Measurements from ENCODE around the gene SREBF2. TPM values are rescaled to one million over a fixed set of nuclear protein-coding genes. Genes with fewer than 3 reads are reported as not detected.

The SREBF2 gene
- total RNA-seq, 1 donor: 47.9 TPM

DNA sequence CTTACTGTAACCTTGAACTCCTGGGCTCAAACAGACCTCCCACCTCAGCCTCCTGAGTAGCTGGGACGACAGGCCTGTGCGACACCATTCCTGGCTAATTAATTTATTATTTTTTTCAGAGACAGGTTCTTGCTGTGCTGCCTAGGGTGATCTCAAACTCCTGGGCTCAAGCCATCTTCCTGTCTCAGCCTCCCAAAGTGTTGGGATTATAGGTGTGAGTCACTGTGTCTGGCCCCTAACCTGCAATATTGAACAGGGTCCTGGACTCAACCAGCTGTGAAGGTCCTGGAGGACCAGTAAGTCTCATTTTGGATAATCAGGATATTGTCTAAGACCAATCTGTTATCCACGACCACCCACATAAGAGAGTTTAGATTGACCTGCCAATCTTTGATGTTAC lies 17.2 kb upstream of the SREBF2 start:
- Histone ChIP-seq H3K4me3 (ENCODE audit: low read length) (no peak overlapping the region), H3K4me1 (ENCODE audit: insufficient read depth, low read length) (no peaks in the 10 kb centered on the region), H3K27me3 (ENCODE audit: insufficient read depth, low read length) (no peaks in the 10 kb centered on the region), H3K9me3 (ENCODE audit: low read depth, low read length) (no peaks in the 10 kb centered on the region)

DNA sequence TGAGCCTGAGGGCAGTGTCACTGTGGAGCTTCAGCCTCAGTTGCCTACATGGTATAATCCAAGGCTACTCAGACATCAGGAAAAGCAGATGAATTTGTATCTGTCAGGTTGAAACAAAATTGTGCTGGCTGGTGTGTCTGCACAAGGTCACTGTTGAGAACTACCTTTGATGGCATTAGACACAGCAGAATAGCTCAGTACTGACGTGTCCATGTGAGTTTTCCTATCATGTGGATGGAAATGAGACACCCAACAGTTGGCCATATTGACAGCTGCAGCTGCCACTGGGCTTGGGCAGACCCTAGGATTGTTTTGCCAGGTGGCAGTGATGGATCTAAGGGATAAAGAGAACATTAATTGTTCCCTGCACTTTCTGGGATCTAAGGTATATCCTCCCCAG lies 16.7 kb upstream of the SREBF2 start:
- no peak overlapping the region for H3K4me3 ChIP-seq (ENCODE audit: low read length)
- H3K27me3 ChIP-seq (ENCODE audit: insufficient read depth, low read length): no peaks in the 10 kb centered on the region
- no peaks in the 10 kb centered on the region for H3K9me3 ChIP-seq (ENCODE audit: low read depth, low read length)
- no peaks in the 10 kb centered on the region for H3K4me1 ChIP-seq (ENCODE audit: insufficient read depth, low read length)

DNA sequence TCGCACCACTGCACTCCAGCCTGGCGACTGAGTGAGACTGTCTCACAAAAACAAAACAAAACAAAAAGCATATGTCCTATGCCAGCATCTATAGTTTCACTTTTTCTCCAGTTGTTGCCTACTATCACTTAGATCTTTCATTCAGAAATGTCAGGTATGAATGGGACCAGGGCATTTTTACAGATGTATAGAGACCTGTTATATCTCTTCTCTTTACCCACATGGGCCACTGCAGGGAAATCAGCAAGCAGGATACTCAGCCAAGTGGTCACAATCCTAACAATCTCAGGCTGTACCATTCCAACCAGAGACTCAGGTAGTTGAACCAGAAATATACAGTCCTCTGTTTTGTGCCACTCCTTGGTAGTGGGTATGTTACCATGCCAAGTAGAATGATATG lies 16.0 kb upstream of the SREBF2 start:
- Histone ChIP-seq H3K9me3 (ENCODE audit: low read depth, low read length) (no peaks in the 10 kb centered on the region), H3K4me1 (ENCODE audit: insufficient read depth, low read length) (no peaks in the 10 kb centered on the region), H3K4me3 (ENCODE audit: low read length) (no peak overlapping the region), H3K27me3 (ENCODE audit: insufficient read depth, low read length) (no peaks in the 10 kb centered on the region)

DNA sequence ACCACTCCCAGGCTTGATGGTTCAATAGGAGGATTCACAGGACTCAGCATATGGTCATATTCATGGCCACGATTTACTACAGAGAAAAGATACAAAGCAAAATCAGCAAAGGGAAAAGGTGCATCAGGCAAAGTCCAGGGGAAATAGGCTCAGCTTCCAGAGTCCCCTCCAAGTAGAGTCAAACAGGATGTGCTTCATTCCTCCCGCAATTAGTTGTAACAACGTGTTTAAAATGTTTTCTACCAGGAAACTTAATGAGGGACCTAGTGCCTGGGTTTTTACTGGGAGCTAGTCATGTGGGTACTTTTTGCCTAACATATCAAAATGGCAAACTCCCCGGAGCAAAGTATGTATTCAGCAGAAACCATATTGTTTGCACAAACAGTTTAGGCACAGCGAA lies 14.9 kb upstream of the SREBF2 start:
- Histone ChIP-seq H3K27me3 (ENCODE audit: insufficient read depth, low read length) (no peaks in the 10 kb centered on the region), H3K4me1 (ENCODE audit: insufficient read depth, low read length) (no peaks in the 10 kb centered on the region), H3K4me3 (ENCODE audit: low read length) (no peak overlapping the region), H3K9me3 (ENCODE audit: low read depth, low read length) (no peaks in the 10 kb centered on the region)

DNA sequence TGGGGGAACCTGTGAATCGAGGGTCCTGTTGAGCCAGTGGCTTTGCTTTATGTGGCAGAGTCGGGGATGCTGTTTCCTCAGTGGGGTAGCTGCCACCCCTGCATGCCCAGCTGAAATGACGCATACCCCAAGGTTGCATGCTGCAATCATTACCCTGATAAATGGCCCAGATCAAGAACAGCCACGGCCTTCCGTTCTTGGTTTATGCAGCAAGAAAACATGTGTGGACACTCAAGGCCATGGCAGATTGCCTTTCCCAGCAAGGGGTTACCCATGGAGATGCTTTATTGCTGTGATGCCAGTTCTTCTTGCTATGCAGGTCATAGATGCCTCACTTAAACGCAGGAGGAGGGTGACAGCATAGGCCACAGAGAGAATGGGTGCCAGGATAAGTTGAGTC lies 14.3 kb upstream of the SREBF2 start:
- H3K9me3 ChIP-seq (ENCODE audit: low read depth, low read length): no peaks in the 10 kb centered on the region
- H3K27me3 ChIP-seq (ENCODE audit: insufficient read depth, low read length): no peaks in the 10 kb centered on the region
- no peaks in the 10 kb centered on the region for H3K4me1 ChIP-seq (ENCODE audit: insufficient read depth, low read length)
- H3K4me3 ChIP-seq (ENCODE audit: low read length): no peak overlapping the region

DNA sequence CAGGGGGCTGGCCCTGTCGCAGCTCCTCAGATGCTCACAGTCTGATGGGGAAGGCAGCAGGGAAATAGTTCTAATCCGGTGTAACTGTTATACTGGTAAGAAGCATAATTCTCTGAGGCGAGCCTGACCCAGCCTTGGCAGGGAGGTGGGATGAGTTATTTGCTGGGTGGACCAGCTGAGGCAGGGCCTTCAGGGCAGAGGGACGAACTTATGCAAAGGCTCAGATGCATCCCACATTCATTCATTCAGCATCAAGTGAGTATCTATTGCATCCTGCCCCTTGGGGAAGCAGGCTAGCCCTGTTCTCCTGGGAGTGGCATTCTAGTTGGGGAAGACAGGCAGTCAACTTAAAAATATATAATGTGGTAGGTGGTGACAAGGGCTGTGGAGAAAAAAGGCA lies 13.6 kb upstream of the SREBF2 start:
- H3K9me3 ChIP-seq (ENCODE audit: low read depth, low read length): no peaks in the 10 kb centered on the region
- H3K4me3 ChIP-seq (ENCODE audit: low read length): no peak overlapping the region
- H3K4me1 ChIP-seq (ENCODE audit: insufficient read depth, low read length): no peaks in the 10 kb centered on the region

DNA sequence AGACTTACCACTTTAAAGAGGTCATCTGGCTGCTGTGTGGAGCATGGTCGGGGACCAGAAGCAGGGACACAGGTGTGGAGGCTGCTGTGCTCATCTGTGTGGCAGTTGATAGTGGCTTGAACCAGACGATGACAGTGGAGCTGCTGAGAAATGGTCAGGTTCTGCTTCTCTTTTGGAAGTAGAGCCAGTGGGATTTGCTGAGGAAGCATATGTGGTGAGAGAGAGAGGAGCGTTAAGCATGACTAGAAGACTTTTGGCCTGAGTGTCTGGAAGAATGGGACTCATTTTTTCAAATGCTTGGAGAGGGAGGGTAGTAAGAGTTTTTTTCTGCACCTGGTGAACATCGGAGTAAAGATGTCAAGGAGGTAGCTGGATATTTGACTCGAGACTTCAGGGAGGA lies 12.5 kb upstream of the SREBF2 start:
- Histone ChIP-seq H3K4me1 (ENCODE audit: insufficient read depth, low read length) (no peaks in the 10 kb centered on the region), H3K27me3 (ENCODE audit: insufficient read depth, low read length) (no peaks in the 10 kb centered on the region), H3K4me3 (ENCODE audit: low read length) (no peak overlapping the region), H3K9me3 (ENCODE audit: low read depth, low read length) (no peaks in the 10 kb centered on the region)

More for the DNA sequence above, 13.6 kb upstream of the SREBF2 start:
- no peaks in the 10 kb centered on the region for H3K27me3 ChIP-seq (ENCODE audit: insufficient read depth, low read length)

DNA sequence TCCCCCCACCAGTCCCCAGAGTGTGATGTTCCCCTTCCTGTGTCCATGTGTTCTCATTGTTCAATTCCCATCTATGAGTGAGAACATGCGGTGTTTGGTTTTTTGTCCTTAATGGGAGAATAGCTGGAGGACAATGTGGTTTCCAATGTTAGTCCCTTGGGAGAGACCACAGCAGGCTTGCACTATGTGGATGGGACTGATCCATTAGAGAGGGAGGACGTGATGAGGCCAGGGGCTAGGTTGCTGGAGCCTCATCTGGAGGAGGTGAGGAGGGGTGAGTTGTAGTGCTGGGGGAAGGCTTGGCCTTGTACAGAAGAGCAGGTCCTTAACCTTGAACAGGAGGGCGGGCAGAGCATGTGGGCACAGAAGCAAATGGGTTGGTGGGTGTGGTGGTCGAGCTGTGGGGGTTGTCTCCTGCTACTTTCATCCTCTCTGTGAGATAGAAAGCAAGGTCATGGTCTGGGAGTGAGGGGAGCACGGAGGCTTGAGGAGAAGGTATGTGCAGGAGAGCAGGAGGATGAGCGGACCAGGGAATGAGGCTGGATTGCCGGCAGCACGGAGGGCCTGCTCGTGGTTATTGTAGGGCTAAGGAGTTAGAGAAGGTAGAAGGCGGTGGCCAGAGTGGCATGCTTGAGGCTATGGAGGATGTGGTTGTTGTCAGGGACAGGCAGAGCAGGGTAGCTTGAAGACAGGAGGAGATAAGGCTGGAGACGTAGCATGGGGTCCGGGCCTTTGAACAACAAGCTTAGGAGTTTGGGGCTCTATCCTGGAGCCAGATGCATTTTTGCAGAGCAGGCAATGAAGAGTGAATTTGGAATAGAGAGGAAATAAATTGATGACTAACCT lies 11.2 kb upstream of the SREBF2 start:
- Histone ChIP-seq H3K9me3 (ENCODE audit: low read depth, low read length) (no peaks in the 10 kb centered on the region), H3K27me3 (ENCODE audit: insufficient read depth, low read length) (no peaks in the 10 kb centered on the region), H3K4me1 (ENCODE audit: insufficient read depth, low read length) (no peaks in the 10 kb centered on the region), H3K4me3 (ENCODE audit: low read length) (no peak overlapping the region)

DNA sequence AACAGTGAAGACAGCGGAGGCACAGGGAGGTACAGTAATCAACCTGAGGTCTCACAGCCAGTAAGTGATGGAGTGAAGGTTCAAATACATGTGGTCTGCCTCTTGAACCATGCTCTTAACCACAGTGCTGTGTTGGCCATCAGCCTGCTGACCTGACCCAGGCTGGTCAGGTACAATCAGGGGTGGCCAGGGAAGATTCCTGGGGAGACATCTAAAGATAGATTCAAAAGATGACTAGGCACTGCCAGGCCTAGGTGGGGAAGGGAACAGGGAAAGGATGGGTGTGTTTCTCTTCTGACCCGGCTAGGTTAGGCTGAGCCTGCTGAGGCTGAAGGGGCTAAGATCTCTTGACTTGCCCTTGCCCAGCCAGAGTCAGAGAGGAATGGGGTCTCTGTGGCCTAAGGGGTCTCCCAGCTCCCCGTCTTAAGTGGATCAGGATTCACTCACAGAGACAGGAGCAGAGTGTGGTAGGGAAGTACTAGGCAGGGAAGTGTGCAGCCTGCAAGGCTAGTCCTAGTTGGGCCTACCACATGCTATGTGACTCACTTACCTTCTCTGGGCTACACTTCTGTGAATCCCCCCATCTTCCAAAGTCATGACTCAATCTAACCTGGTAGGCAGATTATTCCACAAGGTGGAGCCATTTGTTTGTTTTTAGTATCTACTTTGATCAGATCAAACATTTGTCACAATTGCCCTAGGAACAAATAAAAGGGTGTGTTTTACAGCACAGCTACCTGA lies 10.4 kb upstream of the SREBF2 start:
- no peaks in the 10 kb centered on the region for H3K27me3 ChIP-seq (ENCODE audit: insufficient read depth, low read length)
- no peak overlapping the region for H3K4me3 ChIP-seq (ENCODE audit: low read length)
- no peaks in the 10 kb centered on the region for H3K4me1 ChIP-seq (ENCODE audit: insufficient read depth, low read length)
- no peaks in the 10 kb centered on the region for H3K9me3 ChIP-seq (ENCODE audit: low read depth, low read length)

DNA sequence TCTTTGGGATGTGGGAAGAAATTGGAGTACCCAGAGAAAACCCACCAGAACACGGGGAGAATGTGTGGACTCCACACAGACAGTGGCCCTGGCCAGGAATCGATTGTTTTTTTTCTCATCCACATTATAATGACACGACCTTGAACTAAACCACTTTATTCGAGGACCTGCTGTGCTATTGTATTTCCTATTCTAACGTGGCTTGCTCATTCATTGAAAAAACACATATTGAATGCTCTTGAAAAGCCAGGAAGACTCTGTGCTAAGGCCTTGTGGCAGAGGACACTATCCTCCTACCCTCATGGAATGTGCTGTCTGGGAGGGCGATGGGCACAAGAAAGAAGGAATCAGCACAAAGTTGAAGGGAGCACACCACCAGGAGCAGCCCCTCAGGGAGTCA lies 9.1 kb upstream of the SREBF2 start:
- no peaks in the 10 kb centered on the region for H3K27me3 ChIP-seq (ENCODE audit: insufficient read depth, low read length)
- no peaks in the 10 kb centered on the region for H3K4me1 ChIP-seq (ENCODE audit: insufficient read depth, low read length)
- no peak overlapping the region for H3K4me3 ChIP-seq (ENCODE audit: low read length)
- no peaks in the 10 kb centered on the region for H3K9me3 ChIP-seq (ENCODE audit: low read depth, low read length)

DNA sequence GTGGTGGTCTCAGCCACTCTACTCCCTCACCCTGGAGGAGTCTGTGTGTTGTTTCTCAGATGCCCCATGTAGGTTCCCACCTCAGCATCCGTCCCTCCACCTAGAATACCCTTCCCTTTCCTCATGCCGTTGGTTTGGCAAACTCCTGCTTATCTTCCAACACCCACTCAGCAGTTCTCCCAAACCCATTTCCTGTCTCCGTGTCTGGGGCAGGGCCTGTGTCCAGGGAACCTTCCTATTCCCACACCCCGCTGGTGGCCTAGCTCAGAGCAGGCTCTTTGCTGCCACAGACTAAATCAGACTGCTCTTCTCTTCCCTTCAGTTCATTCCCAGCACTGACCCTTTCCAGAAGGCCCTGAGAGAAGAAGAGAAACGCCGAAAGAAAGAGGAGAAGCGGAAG lies 7.5 kb upstream of the SREBF2 start:
- Histone ChIP-seq H3K27me3 (ENCODE audit: insufficient read depth, low read length) (no peaks in the 10 kb centered on the region), H3K4me1 (ENCODE audit: insufficient read depth, low read length) (no peaks in the 10 kb centered on the region), H3K4me3 (ENCODE audit: low read length) (no peak overlapping the region), H3K9me3 (ENCODE audit: low read depth, low read length) (no peaks in the 10 kb centered on the region)

DNA sequence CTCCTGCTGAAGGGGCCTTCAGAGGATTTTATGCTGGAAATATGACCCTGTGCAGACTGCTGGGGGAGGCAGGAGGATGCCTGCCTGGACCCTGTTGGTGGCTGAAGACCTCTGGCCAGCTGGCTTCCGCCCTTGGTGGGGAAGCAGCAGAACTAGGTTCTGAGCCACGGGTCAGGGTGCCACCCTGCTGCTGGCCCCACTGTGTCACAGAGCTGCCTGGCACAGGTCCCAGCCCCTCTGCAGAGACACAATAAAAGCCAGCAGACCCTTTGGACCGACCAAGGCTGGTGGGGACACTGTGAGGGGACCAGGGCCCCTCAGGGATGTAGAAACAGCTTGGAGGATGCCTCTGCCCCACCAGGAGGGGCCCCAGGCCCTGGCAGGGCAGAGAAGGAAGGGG lies 6.9 kb upstream of the SREBF2 start:
- no peak overlapping the region for H3K4me3 ChIP-seq (ENCODE audit: low read length)

DNA sequence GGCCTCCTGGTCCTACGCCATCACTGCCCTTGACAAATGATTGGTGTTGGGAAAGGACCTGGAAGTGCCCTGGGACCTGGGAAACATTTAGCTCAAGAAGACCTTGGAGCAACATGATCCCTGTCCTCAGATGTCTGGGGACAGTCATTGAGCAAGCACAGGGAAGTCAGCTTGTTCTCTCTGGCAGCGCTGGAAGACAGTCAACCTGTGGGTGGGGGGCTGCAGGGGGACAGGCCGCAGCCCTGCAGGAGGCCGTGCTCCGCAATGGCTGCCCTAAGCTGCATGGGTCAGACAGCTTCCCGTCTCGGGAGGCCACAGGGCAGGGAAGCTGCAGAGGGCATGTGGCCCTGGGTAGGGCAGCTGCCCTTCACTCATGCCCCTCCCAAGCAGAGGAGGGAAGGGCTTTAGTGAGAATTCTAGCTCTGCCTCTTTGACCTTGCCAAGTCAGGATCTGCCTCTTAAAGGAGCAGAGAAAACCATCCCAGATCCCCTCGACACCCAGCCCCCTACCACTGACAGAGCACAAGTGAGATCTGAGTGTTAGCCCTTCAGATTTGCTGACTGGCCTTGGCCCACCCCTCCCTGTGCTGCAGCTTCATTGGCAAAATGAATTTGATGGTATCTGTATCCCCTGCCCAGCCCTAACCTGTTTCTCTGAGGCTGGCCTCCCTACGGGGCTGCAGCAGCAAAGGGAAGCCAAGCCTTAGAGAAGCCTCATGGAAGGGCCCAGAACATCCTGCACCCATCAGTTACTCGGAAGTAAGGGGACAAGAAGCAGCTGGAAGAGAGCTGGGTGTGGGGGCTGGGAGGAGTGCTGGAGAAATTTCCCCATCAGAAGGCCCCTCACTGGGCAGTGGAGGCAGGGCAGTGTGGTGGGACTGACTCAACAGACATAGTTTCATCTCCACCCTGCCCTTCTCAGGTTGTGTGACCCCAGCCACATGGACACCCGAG lies 6.2 kb upstream of the SREBF2 start:
- Histone ChIP-seq H3K27me3 (ENCODE audit: insufficient read depth, low read length) (no peaks in the 10 kb centered on the region), H3K4me1 (ENCODE audit: insufficient read depth, low read length) (peaks cover 8% of the 10 kb centered on the region), H3K9me3 (ENCODE audit: low read depth, low read length) (no peaks in the 10 kb centered on the region)

More for the DNA sequence above, 6.9 kb upstream of the SREBF2 start:
- Histone ChIP-seq H3K4me1 (ENCODE audit: insufficient read depth, low read length) (peaks cover 1% of the 10 kb centered on the region), H3K9me3 (ENCODE audit: low read depth, low read length) (no peaks in the 10 kb centered on the region), H3K27me3 (ENCODE audit: insufficient read depth, low read length) (no peaks in the 10 kb centered on the region)

DNA sequence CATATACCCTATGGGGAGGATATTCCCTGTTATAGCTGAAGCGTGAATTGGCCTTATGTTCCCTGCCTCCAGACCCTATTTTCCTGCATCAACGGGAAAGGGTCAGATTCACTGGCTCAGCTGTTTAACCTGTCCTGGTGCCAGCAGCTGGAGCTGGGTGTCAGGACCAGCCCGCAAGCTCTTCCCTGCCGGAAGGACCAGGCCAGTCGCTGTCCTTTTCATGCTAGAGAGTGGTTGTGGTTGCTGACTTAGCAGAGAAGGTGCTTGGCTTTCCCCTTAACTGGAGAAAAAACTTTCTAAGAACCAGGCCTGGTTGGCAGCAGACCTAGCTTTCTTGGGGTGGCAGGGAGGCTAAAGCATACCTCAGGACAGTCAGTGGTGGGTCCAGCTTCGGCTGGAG lies 5.2 kb upstream of the SREBF2 start:
- Histone ChIP-seq H3K4me1 (ENCODE audit: insufficient read depth, low read length) (peaks cover 15% of the 10 kb centered on the region), H3K4me3 (ENCODE audit: low read length) (no peak overlapping the region), H3K9me3 (ENCODE audit: low read depth, low read length) (no peaks in the 10 kb centered on the region), H3K27me3 (ENCODE audit: insufficient read depth, low read length) (no peaks in the 10 kb centered on the region)

More for the DNA sequence above, 6.2 kb upstream of the SREBF2 start:
- H3K4me3 ChIP-seq (ENCODE audit: low read length): no peak overlapping the region

DNA sequence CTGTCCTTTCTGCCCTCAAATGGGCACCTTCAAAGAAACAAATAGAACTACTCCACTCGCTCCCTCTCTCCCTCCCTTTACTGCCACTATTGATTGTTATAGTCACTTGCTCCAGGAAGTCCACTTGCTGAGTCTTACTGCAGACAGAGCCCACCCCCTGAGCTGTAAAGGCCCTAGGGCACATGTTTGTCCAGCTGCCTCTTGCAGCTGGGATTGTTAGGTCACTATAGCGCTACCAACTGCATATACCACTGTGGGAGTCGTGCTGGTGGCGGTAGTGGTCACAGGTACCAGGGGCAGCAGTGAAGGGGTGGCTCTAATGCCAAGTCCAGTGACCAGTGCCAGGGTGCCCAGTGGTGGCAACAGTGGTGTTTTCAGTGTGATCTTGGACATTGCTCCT lies 4.4 kb upstream of the SREBF2 start:
- H3K4me3 ChIP-seq (ENCODE audit: low read length): no peak overlapping the region
- H3K9me3 ChIP-seq (ENCODE audit: low read depth, low read length): no peaks in the 10 kb centered on the region
- peaks cover 15% of the 10 kb centered on the region for H3K4me1 ChIP-seq (ENCODE audit: insufficient read depth, low read length)
- H3K27me3 ChIP-seq (ENCODE audit: insufficient read depth, low read length): no peaks in the 10 kb centered on the region

Measured in mononuclear cell (primary cell).